Measurements from ENCODE around the gene LDLRAD3. TPM values are rescaled to one million over a fixed set of nuclear protein-coding genes. Genes with fewer than 3 reads are reported as not detected.

LDLRAD3 gene
- total RNA-seq, 4 donors from 2014 or later = 39.7 to 50.9 (median 46.0) TPM

- no peaks in the 10 kb centered on the region for H3K9me3 ChIP-seq
- 80% methylated on average over 5 of the region's 5 CpGs for WGBS
- H3K36me3 ChIP-seq = no peaks in the 10 kb centered on the region
- no peak overlapping the region for H3K4me3 ChIP-seq
- H3K4me1 ChIP-seq = peaks cover 6% of the 10 kb centered on the region
- no peaks in the 10 kb centered on the region for H3K27me3 ChIP-seq
- no peak for DNase-seq (ENCODE audit: low spot score in 2 of 2)
- no peak for TF ChIP-seq POLR2AphosphoS5 (IDR thresholded peaks at IDR 0.05)
- TF ChIP-seq, protein P1, sequence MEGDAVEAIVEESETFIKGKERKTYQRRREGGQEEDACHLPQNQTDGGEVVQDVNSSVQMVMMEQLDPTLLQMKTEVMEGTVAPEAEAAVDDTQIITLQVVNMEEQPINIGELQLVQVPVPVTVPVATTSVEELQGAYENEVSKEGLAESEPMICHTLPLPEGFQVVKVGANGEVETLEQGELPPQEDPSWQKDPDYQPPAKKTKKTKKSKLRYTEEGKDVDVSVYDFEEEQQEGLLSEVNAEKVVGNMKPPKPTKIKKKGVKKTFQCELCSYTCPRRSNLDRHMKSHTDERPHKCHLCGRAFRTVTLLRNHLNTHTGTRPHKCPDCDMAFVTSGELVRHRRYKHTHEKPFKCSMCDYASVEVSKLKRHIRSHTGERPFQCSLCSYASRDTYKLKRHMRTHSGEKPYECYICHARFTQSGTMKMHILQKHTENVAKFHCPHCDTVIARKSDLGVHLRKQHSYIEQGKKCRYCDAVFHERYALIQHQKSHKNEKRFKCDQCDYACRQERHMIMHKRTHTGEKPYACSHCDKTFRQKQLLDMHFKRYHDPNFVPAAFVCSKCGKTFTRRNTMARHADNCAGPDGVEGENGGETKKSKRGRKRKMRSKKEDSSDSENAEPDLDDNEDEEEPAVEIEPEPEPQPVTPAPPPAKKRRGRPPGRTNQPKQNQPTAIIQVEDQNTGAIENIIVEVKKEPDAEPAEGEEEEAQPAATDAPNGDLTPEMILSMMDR (IDR thresholded peaks at IDR 0.05) = no peak
- no peak for TF ChIP-seq POLR2A (IDR thresholded peaks at IDR 0.05)
- TF ChIP-seq EP300 (IDR thresholded peaks at IDR 0.05) = no peak
- no peak overlapping the region for H3K27ac ChIP-seq
These were observed 313.5 kb downstream of the LDLRAD3 start for GRCh38 chr11:36257351-36257750.

GRCh38 chr11:36258730-36259360 lies 315.0 kb downstream of the LDLRAD3 start:
- H3K9me3 ChIP-seq = no peaks in the 10 kb centered on the region
- no peak overlapping the region for H3K27ac ChIP-seq
- no peaks in the 10 kb centered on the region for H3K36me3 ChIP-seq
- no peak for DNase-seq (ENCODE audit: low spot score in 2 of 2)
- WGBS = 77% methylated on average over 5 of the region's 12 CpGs
- H3K4me1 ChIP-seq = peaks cover 6% of the 10 kb centered on the region
- H3K27me3 ChIP-seq = no peaks in the 10 kb centered on the region
- no peak overlapping the region for H3K4me3 ChIP-seq
- TF ChIP-seq EP300 (IDR thresholded peaks at IDR 0.05) (no peak), POLR2AphosphoS5 (IDR thresholded peaks at IDR 0.05) (no peak), POLR2A (IDR thresholded peaks at IDR 0.05) (no peak)
- TF ChIP-seq, protein P1 (IDR thresholded peaks at IDR 0.05) = peak in 1 of 2 donors; percentile 38

- H3K36me3 ChIP-seq = no peaks in the 10 kb centered on the region
- peaks cover 8% of the 10 kb centered on the region for H3K4me1 ChIP-seq
- H3K4me3 ChIP-seq = no peak overlapping the region
- no peaks in the 10 kb centered on the region for H3K9me3 ChIP-seq
- H3K27ac ChIP-seq = no peak overlapping the region
- WGBS = 91% methylated on average over 4 of the region's 4 CpGs
- TF ChIP-seq POLR2A (IDR thresholded peaks at IDR 0.05) = no peak
- TF ChIP-seq EP300 (IDR thresholded peaks at IDR 0.05) = no peak
- TF ChIP-seq, protein P1 (IDR thresholded peaks at IDR 0.05) = no peak
- no peaks in the 10 kb centered on the region for H3K27me3 ChIP-seq
- no peak for DNase-seq (ENCODE audit: low spot score in 2 of 2)
These were observed 317.2 kb downstream of the LDLRAD3 start for GRCh38 chr11:36261094-36261493.

DNA sequence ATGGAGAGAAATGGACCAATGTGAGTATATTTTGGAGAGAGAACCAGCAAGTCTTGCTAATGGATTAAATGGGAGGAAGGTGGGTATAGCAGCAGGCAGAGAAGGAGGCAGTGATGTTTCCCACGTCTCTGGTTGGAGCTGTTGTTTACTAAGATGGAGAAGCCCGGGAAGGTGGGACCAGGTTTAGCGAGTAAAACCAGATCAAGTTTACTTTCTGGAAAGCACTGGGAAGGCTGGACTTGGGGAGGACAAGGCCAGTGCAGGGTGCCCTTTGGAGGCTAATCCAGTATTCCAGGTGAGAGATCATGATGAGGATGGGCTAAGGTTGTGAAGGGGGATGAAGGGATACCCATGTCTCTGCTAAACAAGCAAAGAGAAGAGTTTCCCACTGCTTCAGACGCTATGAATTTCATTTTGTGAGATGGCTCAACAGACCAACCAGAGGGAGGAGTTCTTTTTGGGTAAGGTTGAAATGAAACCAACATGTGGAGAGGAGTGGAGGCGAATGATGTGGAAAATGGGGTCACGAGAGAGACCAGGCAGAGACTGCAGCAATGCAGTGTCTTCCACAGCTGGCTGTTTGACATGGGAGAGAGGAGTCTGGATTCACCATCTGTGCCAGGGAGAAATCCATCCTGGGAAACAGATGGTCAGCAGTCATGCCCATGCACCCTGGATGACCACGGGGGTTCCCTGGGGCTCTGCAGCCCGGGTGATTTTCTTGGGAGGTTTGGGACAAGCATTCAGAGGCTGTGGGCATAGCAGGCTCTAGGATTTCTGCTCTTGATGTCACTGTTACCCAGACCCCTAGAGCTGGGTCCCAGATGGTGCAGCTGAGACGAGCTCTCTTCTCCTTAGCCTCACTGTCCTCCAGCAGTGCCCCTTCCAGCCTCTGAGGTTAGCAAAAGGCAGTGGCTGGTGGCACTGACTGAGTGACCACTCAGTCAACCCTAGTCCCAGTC lies 320.4 kb downstream of the LDLRAD3 start:
- Histone ChIP-seq H3K36me3 (no peaks in the 10 kb centered on the region), H3K4me1 (peaks cover 2% of the 10 kb centered on the region), H3K4me3 (no peak overlapping the region), H3K27ac (no peak overlapping the region), H3K27me3 (no peaks in the 10 kb centered on the region), H3K9me3 (no peaks in the 10 kb centered on the region)
- DNase-seq (ENCODE audit: low spot score in 2 of 2) = no peak
- WGBS = 72% methylated on average over 9 of the region's 9 CpGs
- TF ChIP-seq, protein P1 (IDR thresholded peaks at IDR 0.05) = no peak
- TF ChIP-seq POLR2AphosphoS5 (IDR thresholded peaks at IDR 0.05) (no peak), EP300 (IDR thresholded peaks at IDR 0.05) (no peak), POLR2A (IDR thresholded peaks at IDR 0.05) (no peak)

GRCh38 chr11:36264973-36265344 lies 321.1 kb downstream of the LDLRAD3 start:
- no peaks in the 10 kb centered on the region for H3K27me3 ChIP-seq
- H3K9me3 ChIP-seq = no peaks in the 10 kb centered on the region
- peaks cover 6% of the 10 kb centered on the region for H3K36me3 ChIP-seq
- peaks cover 2% of the 10 kb centered on the region for H3K4me1 ChIP-seq
- no peak overlapping the region for H3K4me3 ChIP-seq
- TF ChIP-seq POLR2AphosphoS5 (IDR thresholded peaks at IDR 0.05) (no peak), EP300 (IDR thresholded peaks at IDR 0.05) (no peak), POLR2A (IDR thresholded peaks at IDR 0.05) (no peak)
- TF ChIP-seq, protein P1 (IDR thresholded peaks at IDR 0.05) = no peak
- DNase-seq (ENCODE audit: low spot score in 2 of 2) = no peak
- 93% methylated on average over 5 of the region's 5 CpGs for WGBS
- H3K27ac ChIP-seq = no peak overlapping the region

All from suprapubic skin (tissue), 4 donors.